ENCODE data around the gene NOX3.

The NOX3 gene, protein sequence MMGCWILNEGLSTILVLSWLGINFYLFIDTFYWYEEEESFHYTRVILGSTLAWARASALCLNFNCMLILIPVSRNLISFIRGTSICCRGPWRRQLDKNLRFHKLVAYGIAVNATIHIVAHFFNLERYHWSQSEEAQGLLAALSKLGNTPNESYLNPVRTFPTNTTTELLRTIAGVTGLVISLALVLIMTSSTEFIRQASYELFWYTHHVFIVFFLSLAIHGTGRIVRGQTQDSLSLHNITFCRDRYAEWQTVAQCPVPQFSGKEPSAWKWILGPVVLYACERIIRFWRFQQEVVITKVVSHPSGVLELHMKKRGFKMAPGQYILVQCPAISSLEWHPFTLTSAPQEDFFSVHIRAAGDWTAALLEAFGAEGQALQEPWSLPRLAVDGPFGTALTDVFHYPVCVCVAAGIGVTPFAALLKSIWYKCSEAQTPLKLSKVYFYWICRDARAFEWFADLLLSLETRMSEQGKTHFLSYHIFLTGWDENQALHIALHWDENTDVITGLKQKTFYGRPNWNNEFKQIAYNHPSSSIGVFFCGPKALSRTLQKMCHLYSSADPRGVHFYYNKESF

DNA sequence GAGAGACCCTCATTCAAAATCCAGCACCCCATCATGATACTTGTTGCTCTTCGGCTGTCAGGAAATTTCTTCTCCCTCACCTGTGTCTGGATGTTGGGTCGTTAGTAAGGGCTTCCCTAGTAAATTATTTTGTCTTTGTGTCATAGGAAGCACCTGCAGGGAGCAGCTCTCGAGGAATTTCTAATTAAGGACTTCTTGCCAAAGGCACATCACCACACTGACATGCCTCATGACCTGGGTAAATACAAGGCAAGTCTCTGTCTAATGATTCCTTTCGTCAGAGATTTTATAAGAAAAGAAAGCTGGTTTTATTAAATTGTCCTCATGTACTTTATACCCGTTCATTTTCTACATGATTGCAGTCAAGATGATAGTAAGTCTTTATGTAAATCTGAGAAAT, at the start of gene NOX3:
Gene NOX3 (minus strand): TSS at position 74 of the 400 bp plus-strand sequence. CDS start 39 bp downstream, at position 35.
- no peak within 1 kb of the TSS for H3K4me3 ChIP-seq (ENCODE audit: low read length)
- TF ChIP-seq CTCF (IDR thresholded peaks at IDR 0.05; ENCODE audit: insufficient read depth, low read depth, low read length, missing control alignments), result no peak
- DNase-seq (ENCODE audit: low read depth), result no peak

- no peak for DNase-seq (ENCODE audit: low read depth)
- H3K4me3 ChIP-seq (ENCODE audit: low read length), result no peak overlapping the region
- TF ChIP-seq CTCF (IDR thresholded peaks at IDR 0.05; ENCODE audit: insufficient read depth, low read depth, low read length, missing control alignments), result no peak
Observed at GRCh38 chr6:155504848-155505607, 49.4 kb upstream of the NOX3 start.

DNA sequence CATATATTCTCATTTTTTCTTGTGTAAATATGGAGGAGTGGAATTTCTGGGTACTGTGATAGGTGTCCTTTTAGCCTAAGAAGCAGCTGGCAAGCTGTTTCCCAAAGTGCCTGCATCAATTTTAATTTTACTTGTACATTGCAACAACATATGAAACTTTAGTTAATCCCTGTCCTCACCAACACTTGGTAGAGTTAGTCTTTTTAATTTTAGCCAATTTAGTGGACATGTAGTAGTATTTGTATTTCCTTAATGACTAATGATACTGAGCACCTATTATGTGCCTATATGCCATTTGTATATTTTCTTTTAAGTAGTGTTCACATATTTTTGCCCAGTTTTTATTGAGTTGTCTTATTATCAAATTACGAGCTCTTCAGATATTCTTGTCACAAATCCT, 46.8 kb upstream of the NOX3 start:
- no peak for DNase-seq (ENCODE audit: low read depth)
- no peak for TF ChIP-seq CTCF (IDR thresholded peaks at IDR 0.05; ENCODE audit: insufficient read depth, low read depth, low read length, missing control alignments)
- no peak overlapping the region for H3K4me3 ChIP-seq (ENCODE audit: low read length)

DNA sequence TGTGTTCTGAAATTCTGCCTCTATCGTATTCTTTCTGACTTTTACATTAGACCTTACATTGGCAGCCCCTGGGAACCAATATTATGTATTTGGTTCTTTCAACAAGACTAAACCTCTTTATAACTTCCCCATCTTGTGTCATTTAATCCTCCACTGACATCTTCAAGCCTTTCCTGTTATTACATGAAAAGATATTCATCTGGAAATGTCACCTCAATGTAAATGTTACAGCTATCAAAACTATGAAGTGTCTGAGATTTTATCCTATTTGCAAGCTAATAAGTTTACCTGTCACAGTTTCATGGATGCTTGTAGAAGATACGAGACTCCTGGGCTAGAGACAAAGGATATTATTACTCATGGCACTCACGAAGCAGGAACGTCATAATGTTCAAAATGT, 43.9 kb upstream of the NOX3 start:
- no peak overlapping the region for H3K4me3 ChIP-seq (ENCODE audit: low read length)
- TF ChIP-seq CTCF (IDR thresholded peaks at IDR 0.05; ENCODE audit: insufficient read depth, low read depth, low read length, missing control alignments), result no peak

DNA sequence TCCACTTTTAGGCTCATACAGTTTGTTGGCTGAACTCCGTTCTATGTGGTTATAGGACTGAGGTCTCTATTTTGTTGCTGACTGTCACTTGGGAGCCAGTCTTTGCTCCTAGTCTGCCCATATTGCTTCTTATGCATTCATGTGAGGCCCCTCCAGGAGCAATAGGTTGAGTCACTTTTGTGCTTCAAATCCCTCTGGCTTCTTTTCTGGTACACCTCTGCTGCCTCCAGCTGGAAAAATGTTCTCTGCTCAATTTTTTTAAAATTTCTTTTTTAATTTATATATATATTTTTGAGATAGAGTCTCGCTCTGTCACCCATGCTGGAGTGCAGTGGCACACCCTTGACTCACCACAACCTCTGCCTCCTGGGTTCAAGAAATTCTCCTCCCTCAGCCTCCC, 42.7 kb upstream of the NOX3 start:
- H3K4me3 ChIP-seq (ENCODE audit: low read length), result no peak overlapping the region
- no peak for TF ChIP-seq CTCF (IDR thresholded peaks at IDR 0.05; ENCODE audit: insufficient read depth, low read depth, low read length, missing control alignments)
- DNase-seq (ENCODE audit: low read depth), result no peak

More for the DNA sequence above, 43.9 kb upstream of the NOX3 start:
- no peak for DNase-seq (ENCODE audit: low read depth)

- TF ChIP-seq CTCF (IDR thresholded peaks at IDR 0.05; ENCODE audit: insufficient read depth, low read depth, low read length, missing control alignments), result no peak
- no peak overlapping the region for H3K4me3 ChIP-seq (ENCODE audit: low read length)
- DNase-seq (ENCODE audit: low read depth), result no peak
Observed at GRCh38 chr6:155497273-155497672, 41.6 kb upstream of the NOX3 start.
